HepG2 (cell line): ENCODE results near the gene SLC26A3. TPM values are rescaled to one million over a fixed set of nuclear protein-coding genes. Genes with fewer than 3 reads are reported as not detected.
A peak's percentile ranks its signal among the peaks of the same experiment; 100 is the strongest.

Experiments used
- DMAP1 ChIP-seq: IDR thresholded peaks from 2 replicates; pipeline ENCODE4 v1.6.1; 2016
- HOXD1 ChIP-seq: sonication (generic); formaldehyde crosslinking; IDR thresholded peaks from 2 replicates; pipeline ENCODE4 v1.5.0; 2020; ENCODE audit warnings: missing genetic modification reagents
- KMT2A ChIP-seq: sonication (generic); formaldehyde crosslinking; IDR thresholded peaks from 2 replicates; pipeline ENCODE4 v1.4.0; 2020; ENCODE audit warnings: missing genetic modification reagents
- MEIS2 ChIP-seq: sonication (generic); formaldehyde crosslinking; IDR thresholded peaks from 2 replicates; pipeline ENCODE4 v1.9.0; 2021; ENCODE audit warnings: mild to moderate bottlenecking, missing genetic modification reagents
- MTA1 ChIP-seq: sonication (generic); formaldehyde crosslinking; IDR thresholded peaks from 2 replicates; pipeline ENCODE4 v1.4.0; 2020; ENCODE audit warnings: missing genetic modification reagents, mild to moderate bottlenecking, borderline replicate concordance
- PHF21A ChIP-seq: sonication (generic); formaldehyde crosslinking; IDR thresholded peaks from 2 replicates; pipeline ENCODE4 v1.5.0; 2020; ENCODE audit warnings: mild to moderate bottlenecking, missing genetic modification reagents
- TBL1XR1 ChIP-seq: fragments of 150-350 bp; IDR thresholded peaks from 2 replicates; pipeline ENCODE4 v1.6.1; 2014; ENCODE audit warnings: borderline replicate concordance, low read length; ENCODE audit not compliant: partially characterized antibody
- TEF ChIP-seq: sonication (generic); formaldehyde crosslinking; IDR thresholded peaks from 2 replicates; pipeline ENCODE4 v1.5.0; 2020; ENCODE audit warnings: missing genetic modification reagents
- THYN1 ChIP-seq: sonication (generic); formaldehyde crosslinking; IDR thresholded peaks from 2 replicates; pipeline ENCODE4 v1.8.1; 2023; ENCODE audit warnings: low read depth, mild to moderate bottlenecking, moderate library complexity, missing genetic modification reagents, borderline replicate concordance
- ZBTB14 ChIP-seq: sonication (generic); formaldehyde crosslinking; IDR thresholded peaks from 2 replicates; pipeline ENCODE4 v1.4.0; 2020; ENCODE audit warnings: missing genetic modification reagents
- ZBTB44 ChIP-seq: sonication (generic); formaldehyde crosslinking; IDR thresholded peaks from 2 replicates; pipeline ENCODE4 v1.4.0; 2020; ENCODE audit warnings: missing genetic modification reagents
- ZFAT ChIP-seq: sonication (generic); formaldehyde crosslinking; conservative IDR thresholded peaks from 2 replicates; pipeline ENCODE4 v1.8.1; 2023; ENCODE audit warnings: missing genetic modification reagents, inconsistent platforms
- ZKSCAN5 ChIP-seq: sonication (generic); formaldehyde crosslinking; IDR thresholded peaks from 2 replicates; pipeline ENCODE4 v1.5.1; 2020; ENCODE audit warnings: mild to moderate bottlenecking, missing genetic modification reagents
- ZNF382 ChIP-seq: sonication (generic); formaldehyde crosslinking; IDR thresholded peaks from 2 replicates; pipeline ENCODE4 v1.5.0; 2020; ENCODE audit warnings: missing genetic modification reagents, mild to moderate bottlenecking, borderline replicate concordance
- ZNF441 ChIP-seq: sonication (generic); formaldehyde crosslinking; IDR thresholded peaks from 2 replicates; pipeline ENCODE4 v1.7.0; 2021; ENCODE audit warnings: missing genetic modification reagents, borderline replicate concordance
- ZNF616 ChIP-seq: sonication (generic); formaldehyde crosslinking; IDR thresholded peaks from 2 replicates; pipeline ENCODE4 v1.5.0; 2020; ENCODE audit warnings: low read depth, mild to moderate bottlenecking, missing genetic modification reagents
- ZNF646 ChIP-seq: sonication (generic); formaldehyde crosslinking; IDR thresholded peaks from 2 replicates; pipeline ENCODE4 v1.9.0; 2021; ENCODE audit warnings: mild to moderate bottlenecking, missing genetic modification reagents
- ZNF746 ChIP-seq: sonication (generic); formaldehyde crosslinking; IDR thresholded peaks from 2 replicates; pipeline ENCODE4 v1.8.0; 2022; ENCODE audit warnings: mild to moderate bottlenecking, missing genetic modification reagents
- ZNF772 ChIP-seq: sonication (generic); formaldehyde crosslinking; IDR thresholded peaks from 2 replicates; pipeline ENCODE4 v1.5.0; 2020; ENCODE audit warnings: mild to moderate bottlenecking, missing genetic modification reagents
- ZNF773 ChIP-seq: sonication (generic); formaldehyde crosslinking; IDR thresholded peaks from 2 replicates; pipeline ENCODE4 v1.4.0; 2020; ENCODE audit warnings: missing genetic modification reagents, borderline replicate concordance
- polyA plus RNA-seq, 8 experiments: library from polyadenylated mRNA; depleted of rRNA in 3 of 8; stranded (reverse) in 7 of 8; unstranded in 1 of 8; fragments of >200 nt; fragmentation: Illumina TruSeq in 4 of 8; extraction: Trizol in 4 of 8; gene quantifications; 2 replicates each; pipeline versions ENCODE4 v1.2.1 to v1.2.3, GENCODE V29; 2011 to 2016; ENCODE audit warnings: low read depth in 4 of 8, missing spikeins in 1 of 8, mixed read lengths in 1 of 8; ENCODE audit not compliant: insufficient read depth in 1 of 8
- total RNA-seq, 5 experiments: library from RNA; depleted of rRNA; stranded (reverse); fragments of >200 nt; fragmentation: Illumina TruSeq; extraction: Trizol; gene quantifications; 2 replicates each; pipeline ENCODE4 v1.2.3, GENCODE V29; 2016; ENCODE audit warnings: low read depth in 1 of 5

The SLC26A3 gene
- total and polyA plus RNA-seq, 2 of the 13 experiments (the other 11 are each of a cell fraction or from before 2014, with no cell fraction given) = 0.11 to 0.30 TPM

GRCh38 chr7:107743567-107744344, 59.3 kb downstream of the SLC26A3 start, which contains the start of gene CBLL1 (continued):
- no peak for TF ChIP-seq ZBTB44
- no peak for TF ChIP-seq ZKSCAN5 (CRISPR knock-in tag)
- TF ChIP-seq ZNF746 = no peak
- TF ChIP-seq KMT2A (CRISPR knock-in tag) = peak; percentile 18; the same call in 1 of the 2 replicates
- TF ChIP-seq MEIS2 = 0 out of 2 replicates have a peak, but pooled peaks have one; percentile 51
- TF ChIP-seq HOXD1 = 0 out of 2 replicates have a peak, but pooled peaks have one; percentile 61
- TF ChIP-seq ZNF382 (CRISPR knock-in tag) = no peak
- no peak for TF ChIP-seq THYN1 (CRISPR knock-in tag)
- TF ChIP-seq ZNF772 (CRISPR knock-in tag) = peak; percentile 72
- no peak; the same call in 1 of the 2 replicates for TF ChIP-seq ZBTB14
- TF ChIP-seq ZNF616 (CRISPR knock-in tag) = peak; percentile 51; the same call in 1 of the 2 replicates
- TF ChIP-seq ZNF646 (CRISPR knock-in tag) = no peak
- TF ChIP-seq MTA1 (CRISPR knock-in tag) = peak; percentile 57; the same call in 1 of the 2 replicates
- no peak for TF ChIP-seq TEF (CRISPR knock-in tag)
- peak; percentile 86; the same call in 1 of the 2 replicates for TF ChIP-seq PHF21A (CRISPR knock-in tag)
- TF ChIP-seq DMAP1 (CRISPR knock-in tag) = peak; percentile 78
- peak; percentile 74 for TF ChIP-seq ZNF441
- no peak for TF ChIP-seq ZFAT (CRISPR knock-in tag)
- TF ChIP-seq TBL1XR1 = no peak
- TF ChIP-seq ZNF773 (CRISPR knock-in tag) = no peak
